Retinal pigment epithelial cell (primary cell): ENCODE data around the gene DHDH.
A peak's percentile ranks its signal among the peaks of the same experiment; 100 is the strongest.
"Not testable (repeated sequence)": the region's sequence is repeated elsewhere in the genome, so short reads cannot be mapped to it uniquely, and the experiment has no call there.

Experiments
- DNase-seq: peaks from one replicate; pipeline ENCODE4 v3.0.0-alpha.2; 2010; ENCODE audit warnings: low read depth
- H3K4me3 ChIP-seq: 2 replicates; pipeline ENCODE4 v1.5.1; 2011; ENCODE audit warnings: mild to moderate bottlenecking, low read length, control low read depth, moderate library complexity
- CTCF ChIP-seq: conservative IDR thresholded peaks from 2 replicates; pipeline ENCODE4 v1.5.1; 2011; ENCODE audit warnings: low read depth, low read length, control low read depth, inconsistent platforms

The DHDH gene

GRCh38 chr19:48897181-48897580, 36.3 kb upstream of the DHDH start:
- H3K4me3 ChIP-seq = no peak overlapping the region
- TF ChIP-seq CTCF = no peak
- DNase-seq = no peak

GRCh38 chr19:48899386-48899749, 34.1 kb upstream of the DHDH start:
- peak overlapping the region; percentile 97 for H3K4me3 ChIP-seq
- not testable (repeated sequence) for DNase-seq

- peak within 1 kb of the TSS; percentile 97 for H3K4me3 ChIP-seq
- peak; percentile 25 for TF ChIP-seq CTCF
- peak; percentile 92 for DNase-seq
Observed at GRCh38 chr19:48899781-48900476, 33.6 kb upstream of the DHDH start, which contains the start of gene NUCB1. NUCB1 (plus strand) TSS chr19:48900312; CDS start chr19:48900797, 485 bp downstream.

GRCh38 chr19:48900477-48901406, 32.8 kb upstream of the DHDH start:
- TF ChIP-seq CTCF = no peak
- no peak for DNase-seq
- peak overlapping the region; percentile 97 for H3K4me3 ChIP-seq

GRCh38 chr19:48902291-48902690, 31.2 kb upstream of the DHDH start:
- not testable (repeated sequence) for DNase-seq, H3K4me3 ChIP-seq

- not testable (repeated sequence) for DNase-seq, H3K4me3 ChIP-seq
Observed at GRCh38 chr19:48903788-48904187, 29.7 kb upstream of the DHDH start.

- no peak for DNase-seq
- H3K4me3 ChIP-seq = no peak overlapping the region
- TF ChIP-seq CTCF = no peak
Observed at GRCh38 chr19:48905664-48906063, 27.8 kb upstream of the DHDH start.

- no peak for TF ChIP-seq CTCF
- DNase-seq = no peak
- no peak overlapping the region for H3K4me3 ChIP-seq
Observed at GRCh38 chr19:48906324-48906723, 27.2 kb upstream of the DHDH start.
